ENCODE data around the gene SLC30A9.

SLC30A9 gene

DNA sequence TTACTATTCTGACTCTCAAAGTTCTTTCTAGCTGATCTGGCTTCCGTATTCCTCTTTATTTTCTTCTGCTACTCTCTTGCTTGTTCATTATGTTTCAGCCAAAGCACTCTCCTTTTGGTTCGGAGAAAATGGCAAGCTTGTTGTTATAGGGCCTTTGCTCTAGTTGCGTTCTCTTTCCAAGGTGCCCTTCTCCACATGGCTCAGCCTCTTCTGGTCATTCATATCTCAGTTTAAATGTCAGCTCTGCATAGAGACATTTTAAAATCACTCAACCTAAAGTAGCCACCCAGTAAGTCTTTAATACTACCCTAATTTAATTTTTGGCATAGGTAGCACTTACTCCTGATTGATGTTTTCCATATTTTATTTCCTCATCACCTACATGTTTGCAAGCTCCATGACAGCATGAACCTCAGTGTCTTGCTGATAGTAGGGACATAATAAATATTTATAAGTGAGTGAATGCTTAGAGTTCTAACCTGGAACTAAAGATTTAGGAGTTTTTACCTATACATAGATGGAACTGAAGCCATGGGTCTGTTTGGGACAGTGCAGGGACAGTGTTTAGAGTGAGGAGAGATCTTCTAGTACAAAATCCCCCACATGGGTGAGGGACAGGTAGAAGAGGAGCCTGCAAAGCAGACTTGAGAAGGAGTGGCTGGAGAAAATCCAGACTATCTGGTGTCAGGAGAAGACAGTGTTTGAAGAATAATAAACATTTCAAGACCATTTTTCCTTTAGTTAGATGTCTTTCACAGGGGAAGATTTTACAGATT is 17.9 kb downstream of the SLC30A9 start:
- no peak for DNase-seq

DNA sequence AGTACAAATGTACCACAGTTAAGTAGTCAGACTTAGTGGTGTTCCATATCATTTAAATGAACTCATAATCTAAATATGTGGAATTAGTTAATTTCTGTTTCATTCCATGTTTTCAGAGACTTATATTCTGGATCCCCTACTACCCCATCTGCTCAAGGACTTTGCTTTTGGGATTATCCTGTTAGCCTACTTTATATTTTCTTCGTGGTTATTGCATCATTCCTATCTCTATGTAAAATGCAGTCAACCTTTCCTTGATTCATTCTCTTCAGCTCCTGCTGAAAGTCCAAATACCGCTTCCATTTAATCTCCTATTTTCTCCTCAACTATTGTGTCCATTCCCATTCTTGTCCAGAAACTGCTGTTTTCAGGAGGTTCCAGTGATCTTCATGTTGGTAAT is 25.1 kb downstream of the SLC30A9 start:
- no peak for DNase-seq

DNA sequence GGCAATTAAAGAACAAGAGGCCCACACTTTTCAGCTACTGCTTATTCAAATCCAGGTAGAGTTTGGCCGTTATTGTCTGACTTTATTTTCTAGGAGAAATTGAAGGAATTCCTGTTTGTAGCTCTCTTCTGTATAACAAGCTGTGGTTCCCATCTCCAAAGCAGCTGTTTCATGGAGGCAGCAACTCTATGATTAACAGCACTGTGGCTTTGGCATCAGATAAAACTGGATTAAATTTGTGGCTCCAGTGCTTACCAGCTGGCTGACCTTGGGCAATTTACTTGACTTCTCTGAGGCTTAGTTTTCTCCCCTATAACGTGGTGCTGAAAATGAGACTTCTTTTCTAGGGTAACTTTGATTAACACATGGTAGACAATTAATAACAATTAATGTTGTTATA is 28.1 kb downstream of the SLC30A9 start:
- DNase-seq, result no peak

DNA sequence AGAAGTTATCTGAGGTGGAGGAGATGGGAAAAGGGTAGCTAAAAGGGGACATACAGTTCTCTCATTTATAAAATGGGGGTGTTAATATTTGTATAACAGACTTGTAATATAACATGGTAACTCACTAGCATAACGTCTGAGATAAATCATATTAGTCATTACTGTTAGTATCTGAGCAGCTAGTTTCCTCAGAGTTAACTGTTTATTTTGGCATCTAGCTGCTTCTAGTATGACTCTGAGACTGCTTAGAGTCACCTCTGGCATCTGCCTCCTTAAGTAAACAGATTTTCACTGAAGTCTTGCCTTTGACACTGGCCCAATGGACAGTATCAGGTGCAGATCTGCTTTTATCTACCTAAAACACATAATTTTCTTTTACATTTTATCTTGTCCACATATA is 58.1 kb downstream of the SLC30A9 start:
- no peak for DNase-seq

DNA sequence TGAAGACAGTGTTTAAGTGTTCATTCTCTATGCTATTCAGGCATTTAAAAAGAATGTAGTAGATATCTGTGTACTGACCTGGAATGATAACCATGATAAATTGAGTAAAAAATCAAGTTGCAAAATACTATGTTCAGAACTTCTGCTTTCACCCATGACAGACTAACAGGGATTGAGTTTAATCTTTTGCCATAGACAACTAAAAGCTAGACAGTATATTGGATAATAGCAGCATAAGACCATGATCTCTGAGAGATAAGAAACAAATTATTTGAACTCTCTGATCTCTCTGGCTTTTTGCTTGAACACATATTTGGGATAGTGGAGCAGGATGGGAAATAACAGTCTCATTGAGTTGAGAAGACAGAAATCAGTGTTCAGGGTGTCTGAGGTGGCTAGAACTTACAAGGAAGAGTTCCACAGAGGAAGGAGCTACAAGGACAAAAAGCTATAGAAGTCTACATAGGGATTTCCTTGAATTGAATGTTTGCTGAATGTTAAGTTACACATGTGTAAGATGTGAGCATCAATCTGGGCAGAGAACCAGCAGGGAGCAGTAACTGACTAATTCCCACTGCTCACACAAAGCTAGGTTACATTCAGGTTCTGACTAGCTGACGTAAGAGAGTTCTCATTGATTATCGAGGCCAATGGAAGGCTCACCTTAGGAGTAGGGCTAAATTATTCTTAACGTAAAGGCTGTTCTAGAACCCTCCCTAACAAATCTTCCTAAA is 60.4 kb downstream of the SLC30A9 start:
- DNase-seq, result no peak

DNA sequence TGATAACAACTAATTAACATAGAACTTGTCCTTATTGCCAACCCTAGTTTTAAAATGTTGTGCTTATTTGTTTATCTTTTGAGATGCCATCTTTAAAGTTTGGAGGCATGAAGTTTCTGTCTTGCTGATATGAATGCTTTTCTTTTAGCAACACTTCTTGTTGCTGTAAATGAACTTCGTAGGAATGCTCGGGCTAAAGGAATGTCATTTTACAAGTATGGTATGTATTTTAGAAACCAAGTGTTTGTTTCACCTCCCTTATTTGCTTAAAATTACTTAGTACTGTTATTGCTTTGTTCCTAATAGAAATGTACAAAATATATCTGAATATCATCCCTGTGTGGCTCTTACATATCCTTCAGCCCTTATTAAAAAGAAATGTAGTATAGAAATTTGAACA is 76.1 kb downstream of the SLC30A9 start:
- DNase-seq, result no peak

DNA sequence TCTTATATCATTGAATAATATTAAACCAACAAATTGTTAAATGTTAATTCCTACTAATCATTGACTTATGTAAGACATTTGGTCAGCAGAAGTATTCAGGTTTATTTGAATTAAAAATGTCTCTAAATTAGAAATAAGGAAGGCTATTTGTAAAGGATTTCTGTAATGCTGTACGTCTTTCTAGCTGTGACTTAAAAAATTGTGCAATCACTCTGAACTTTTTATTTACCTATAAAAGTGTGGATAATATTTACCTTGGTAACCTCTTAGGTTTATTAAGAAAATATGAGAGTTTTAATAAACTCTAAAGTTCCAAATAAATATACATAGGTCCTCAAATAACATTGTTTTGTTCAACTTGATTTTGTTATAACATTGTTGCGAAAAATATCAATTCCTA is 76.9 kb downstream of the SLC30A9 start:
- no peak for DNase-seq

DNA sequence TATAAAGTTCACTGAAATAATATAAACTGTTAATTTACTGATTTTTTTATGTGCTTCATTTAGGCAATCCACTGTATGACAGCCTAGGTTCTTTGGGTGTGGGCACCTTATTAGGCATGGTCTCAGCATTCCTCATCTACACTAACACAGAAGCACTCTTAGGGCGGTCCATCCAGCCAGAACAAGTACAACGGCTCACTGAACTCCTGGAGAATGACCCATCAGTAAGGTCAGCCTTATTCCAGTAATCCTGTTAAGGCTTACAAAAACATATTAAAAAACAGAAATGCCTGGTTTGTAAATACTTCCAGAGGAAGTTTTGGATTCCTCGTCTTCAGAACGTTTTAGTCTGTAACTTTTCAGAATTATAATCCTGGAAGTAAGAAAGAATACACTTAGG is 80.1 kb downstream of the SLC30A9 start:
- DNase-seq, result no peak

DNA sequence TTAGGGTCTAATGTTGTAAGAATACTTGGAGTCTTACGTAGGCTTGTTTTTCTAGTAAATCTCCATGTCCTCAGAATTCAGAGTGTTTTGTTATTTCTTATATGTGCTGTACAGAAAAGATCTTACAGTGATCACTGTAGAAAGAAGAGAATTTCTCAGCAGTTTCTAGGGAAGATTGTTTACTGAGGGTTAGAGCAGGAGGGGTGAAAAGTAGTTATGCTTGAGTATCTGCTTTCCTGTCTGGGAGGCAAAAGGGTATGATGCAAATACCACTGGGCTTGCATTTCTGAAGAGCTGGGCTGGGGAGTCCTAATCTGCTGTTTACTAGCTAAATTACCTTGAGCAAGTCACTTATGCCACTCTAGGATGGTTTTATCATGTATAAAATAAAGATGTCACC is 84.0 kb downstream of the SLC30A9 start:
- DNase-seq, result no peak

DNA sequence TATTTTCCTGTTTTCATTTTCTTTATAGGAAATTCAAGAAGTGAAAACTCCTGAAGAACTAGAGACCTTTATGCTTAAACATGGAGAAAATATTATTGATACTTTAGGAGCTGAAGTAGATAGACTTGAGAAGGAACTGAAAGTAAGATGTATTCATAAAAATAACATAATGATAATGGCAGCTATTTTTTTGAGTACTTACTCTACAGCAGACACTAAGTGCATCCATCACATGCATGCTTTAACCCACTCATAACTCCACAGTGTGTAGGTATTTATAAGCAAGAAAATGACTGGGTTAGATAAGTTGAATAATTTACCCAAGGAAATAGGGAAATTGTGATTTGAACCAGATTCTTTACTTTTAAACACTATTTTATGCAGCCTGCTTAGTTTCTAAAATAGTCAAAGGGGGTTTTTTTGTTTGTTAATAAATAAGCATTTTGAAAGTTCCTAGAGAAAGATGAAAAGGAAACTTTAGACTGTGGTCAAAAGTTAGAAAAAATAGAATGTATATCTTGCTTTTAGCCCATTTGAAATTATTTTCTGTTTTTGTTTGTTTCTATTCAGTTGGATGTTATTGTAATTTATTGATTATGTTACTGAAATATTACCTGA is 88.0 kb downstream of the SLC30A9 start:
- DNase-seq, result no peak

DNA sequence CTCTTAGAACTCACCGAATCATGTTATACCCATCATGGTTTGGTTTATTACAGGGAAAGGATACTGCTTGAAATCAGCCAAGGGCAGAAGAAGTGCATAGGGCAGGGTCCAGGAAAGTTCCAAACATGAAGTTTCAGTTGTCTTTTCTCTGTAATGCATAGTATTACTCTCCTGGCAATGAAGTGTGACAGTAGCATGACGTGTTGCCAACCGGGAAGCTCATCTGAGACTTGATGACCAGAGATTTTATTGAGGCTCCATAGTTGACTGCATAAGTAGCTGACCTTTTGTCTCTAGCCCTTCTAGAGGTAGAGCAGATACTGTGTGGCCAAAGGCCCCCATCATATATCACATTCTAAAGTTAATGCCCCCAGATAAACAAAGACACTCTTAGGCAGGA is 90.0 kb downstream of the SLC30A9 start:
- DNase-seq, result no peak

DNA sequence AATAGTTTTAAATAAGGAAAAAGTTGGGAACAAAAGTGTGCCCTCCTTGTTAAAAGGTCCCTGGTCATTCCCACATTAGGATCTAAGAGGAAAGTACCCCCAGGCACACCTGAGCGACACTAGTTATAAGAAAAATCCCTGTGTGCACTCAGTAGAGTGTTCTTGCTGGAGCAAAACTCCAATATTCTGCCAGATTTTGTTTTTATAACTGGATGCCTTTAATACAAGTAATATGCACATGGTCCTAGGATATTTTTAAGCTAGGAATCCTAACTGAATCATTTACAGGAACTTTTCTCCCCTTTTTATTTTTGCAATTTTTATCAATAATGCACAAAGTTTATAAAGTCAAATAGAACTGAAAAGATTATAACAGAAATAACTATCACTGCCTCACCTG is 93.5 kb downstream of the SLC30A9 start:
- no peak for DNase-seq

DNA sequence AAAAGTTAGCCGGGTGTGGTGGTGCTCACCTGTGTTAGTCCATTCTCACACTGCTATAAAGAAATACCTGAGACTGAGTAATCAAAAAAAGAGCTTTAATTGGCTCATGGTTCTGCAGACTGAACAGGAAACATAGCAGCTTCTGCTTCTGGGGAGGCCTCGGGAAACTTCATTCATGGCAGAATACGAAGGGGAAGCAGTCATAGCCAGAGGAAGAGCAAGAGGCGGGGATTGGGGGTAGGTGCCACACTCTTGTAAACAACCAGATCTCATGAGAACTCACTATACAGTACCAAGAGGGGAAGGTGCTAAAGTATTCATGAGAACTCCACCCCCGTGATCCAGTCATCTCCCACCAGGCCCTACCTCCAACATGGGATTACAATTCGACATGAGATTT is 98.1 kb downstream of the SLC30A9 start:
- DNase-seq, result no peak

DNA sequence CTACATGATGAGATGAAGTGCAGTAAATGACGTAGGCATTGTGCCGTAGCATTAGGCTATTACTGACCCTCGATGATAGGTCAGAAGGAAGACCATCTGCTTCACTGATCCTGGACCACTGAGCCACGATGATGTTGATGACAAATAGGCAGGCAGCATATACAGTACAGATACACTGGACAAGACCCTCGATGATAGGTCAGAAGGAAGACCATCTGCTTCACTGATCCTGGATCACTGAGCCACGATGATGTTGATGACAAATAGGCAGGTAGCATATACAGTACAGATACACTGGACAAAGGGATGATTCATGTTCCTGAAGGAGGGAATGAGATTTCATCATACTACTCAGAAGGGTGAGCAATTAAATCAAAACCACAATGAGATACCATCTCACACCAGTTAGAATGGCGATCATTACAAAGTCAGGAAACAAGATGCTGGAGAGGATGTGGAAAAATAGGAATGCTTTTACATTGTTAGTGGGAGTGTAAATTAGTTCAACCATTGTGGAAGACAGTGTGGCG is 111.2 kb downstream of the SLC30A9 start:
- no peak for DNase-seq

DNA sequence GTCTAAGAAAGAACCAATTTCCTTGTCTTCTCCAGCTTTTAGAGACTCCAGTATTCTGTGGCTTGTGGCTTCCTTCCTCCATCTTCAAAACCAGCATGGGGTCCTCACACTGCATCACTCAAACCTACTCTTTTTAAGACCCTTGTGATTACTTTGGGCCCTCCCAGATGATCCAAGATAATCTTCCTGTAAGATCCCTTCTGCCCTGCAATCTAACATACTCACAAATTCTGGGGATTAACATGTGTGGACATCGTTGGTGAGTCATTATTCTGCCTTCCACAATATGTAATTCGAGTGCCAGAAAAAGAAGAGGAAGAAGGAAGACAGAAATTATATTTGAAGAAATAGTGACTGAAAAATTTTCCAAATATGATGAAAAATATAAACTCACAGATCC is 114.2 kb downstream of the SLC30A9 start:
- DNase-seq, result no peak

DNA sequence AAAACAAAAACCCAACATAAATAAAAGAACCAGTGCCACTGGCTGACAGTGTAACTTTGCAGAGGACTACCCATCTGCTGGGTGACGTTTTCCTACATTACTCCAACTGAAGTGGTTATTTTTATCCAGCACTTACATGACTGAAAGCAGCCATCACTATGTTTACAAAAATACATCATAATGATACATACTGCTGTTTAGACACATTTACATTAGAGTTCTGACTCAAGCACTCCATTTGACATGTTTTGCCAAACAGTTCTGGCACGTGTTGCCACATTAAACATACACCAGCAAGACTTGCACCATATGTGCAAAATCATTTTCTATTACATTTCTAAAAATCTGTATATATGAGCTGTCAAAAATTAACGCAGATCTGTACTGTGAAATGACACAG is 122.5 kb downstream of the SLC30A9 start:
- no peak for DNase-seq

DNA sequence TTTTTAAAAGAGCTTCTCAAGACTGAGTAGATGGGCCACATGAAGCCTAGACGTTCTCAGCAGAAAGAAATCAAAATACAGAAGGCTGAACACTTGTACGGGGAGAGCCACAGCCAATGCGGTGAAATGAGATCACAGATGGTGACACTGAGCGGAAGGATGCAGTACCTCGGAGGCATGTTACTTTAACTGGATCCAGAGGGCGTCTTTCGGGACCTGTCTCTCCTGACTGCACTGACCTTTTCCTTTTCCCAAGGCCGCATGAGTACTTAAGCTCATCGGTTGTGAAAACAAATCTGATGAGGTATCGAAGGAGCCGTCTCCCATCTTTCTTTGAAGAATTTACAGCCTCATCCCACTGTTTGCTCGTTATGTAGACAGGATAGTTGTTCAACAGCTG is 129.6 kb downstream of the SLC30A9 start:
- no peak for DNase-seq

DNA sequence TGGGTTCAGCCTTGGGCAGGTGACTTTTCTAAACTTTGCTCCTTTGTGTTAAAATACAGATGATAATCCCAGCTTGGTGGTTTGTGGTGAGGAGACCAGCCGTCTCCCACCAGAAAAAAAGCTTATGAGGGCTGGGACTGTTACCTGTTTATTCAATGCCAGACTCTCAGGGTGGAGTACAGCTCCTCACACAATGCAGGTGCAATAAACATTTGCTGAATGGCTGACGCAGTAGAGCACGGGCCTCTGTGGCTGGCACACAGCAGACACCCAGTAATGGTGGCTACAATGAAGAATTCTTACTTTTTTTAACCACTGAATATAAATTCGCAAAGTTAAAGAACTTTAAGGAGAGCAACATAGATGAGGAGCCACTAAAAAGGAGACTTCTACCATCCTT is 131.9 kb downstream of the SLC30A9 start:
- DNase-seq, result no peak

DNA sequence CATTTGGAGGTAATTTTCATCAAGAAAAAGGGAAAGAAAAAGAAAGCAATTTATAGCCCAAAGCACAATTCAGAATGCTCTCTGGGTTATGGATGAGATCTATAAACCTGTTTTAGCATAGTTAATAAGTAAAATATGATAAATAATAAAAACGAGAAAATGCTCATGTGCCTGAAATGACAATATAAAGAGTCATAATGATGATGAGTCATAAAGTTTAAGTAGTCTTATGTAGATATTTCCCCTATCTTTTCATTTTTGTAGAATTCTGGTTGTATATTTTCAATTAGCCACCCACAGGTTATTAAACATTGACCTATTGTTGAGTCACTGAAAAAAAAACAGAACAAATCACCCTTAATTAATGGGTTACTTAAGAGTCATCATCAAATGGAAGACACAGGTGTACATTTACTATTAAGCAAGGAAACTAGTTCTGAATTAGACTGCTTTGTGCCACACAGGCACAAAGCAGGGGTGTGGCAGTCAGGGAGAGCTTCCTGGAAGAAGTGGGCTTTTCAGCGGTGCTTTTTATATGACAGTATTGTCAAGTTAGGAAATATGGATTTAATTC is 132.8 kb downstream of the SLC30A9 start:
- no peak for DNase-seq

DNA sequence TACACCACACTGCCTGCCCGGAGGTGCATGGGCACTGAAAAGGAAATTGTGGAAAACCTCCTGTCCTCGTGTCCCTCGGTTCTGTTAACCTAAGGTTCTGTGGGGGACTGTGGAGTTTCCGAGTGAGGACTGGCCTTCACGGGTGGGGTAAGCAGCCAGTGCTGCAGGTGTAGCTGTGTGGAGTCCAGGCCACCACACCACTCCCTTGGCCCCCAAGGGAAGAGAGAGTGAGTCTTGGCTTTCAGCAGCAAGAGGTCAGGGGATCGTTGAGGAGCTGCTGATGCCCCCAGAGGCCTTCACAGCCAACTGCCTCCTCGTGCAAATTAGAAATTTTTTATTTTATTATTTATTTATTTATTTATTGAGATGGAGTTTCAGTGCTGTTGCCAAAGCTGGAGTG is 141.8 kb downstream of the SLC30A9 start:
- DNase-seq, result no peak

DNA sequence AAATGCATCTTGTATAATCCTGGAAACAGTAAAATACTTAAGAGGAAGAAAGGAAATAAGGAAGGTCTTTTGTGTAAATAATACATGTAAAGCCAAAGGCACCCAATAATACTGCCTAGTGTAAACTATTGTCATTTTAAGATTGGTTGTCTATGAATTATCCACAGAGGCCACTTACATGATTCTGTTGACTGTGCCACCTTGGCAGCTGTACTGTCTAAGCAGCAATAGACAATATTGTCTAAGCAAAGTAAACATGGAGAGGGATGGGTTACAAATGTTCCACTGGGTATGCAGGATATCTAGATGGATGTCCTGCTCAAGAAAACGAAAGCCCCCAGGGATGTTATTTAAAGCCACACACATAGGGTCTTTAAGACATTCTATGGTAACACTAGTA is 142.7 kb downstream of the SLC30A9 start:
- DNase-seq, result no peak

DNA sequence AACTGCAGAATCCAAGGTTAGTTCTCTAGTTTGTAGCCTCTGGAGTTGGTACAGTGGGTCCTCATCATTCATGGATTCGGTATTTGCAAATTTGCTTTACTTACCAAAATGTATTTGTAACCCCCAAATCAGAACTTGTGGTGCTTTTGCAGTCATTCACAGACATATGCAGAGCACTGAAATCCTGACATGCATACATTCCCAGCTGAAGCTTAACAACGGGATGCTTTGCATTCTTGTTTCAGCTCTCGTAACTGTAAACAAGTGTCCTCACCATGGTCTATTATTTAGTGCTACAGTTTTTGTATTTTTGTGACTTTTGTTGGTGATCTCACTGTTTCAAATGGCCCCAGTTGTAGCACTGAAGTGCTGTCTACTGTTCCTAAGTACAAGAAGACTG is 146.0 kb downstream of the SLC30A9 start:
- no peak for DNase-seq
